Epithelial cell of proximal tubule (primary cell): ENCODE results near the gene GSK3B. TPM values are rescaled to one million over a fixed set of nuclear protein-coding genes. Genes with fewer than 3 reads are reported as not detected.

Source experiments
- DNase-seq: peaks from one replicate; pipeline ENCODE4 v3.0.0-alpha.2; 2011; ENCODE audit warnings: low read depth
- H3K4me3 ChIP-seq: 2 replicates; pipeline ENCODE4 v1.5.1; 2011; ENCODE audit warnings: low read depth, mild to moderate bottlenecking, low read length
- CTCF ChIP-seq: conservative IDR thresholded peaks from 2 replicates; pipeline ENCODE4 v1.5.1; 2012; ENCODE audit warnings: low read depth, mild to moderate bottlenecking, low read length
- total RNA-seq: library from RNA; depleted of rRNA; stranded (reverse); fragments of >200 nt; gene quantifications from 2 replicates; pipeline ENCODE4 v1.2.3, GENCODE V29; 2015

Gene GSK3B
- total RNA-seq, 1 donor from 2014 or later: 31.7 TPM

GRCh38 chr3:119794401-119794800 is 299.8 kb downstream of the GSK3B start:
- no peak for TF ChIP-seq CTCF
- no peak for DNase-seq
- H3K4me3 ChIP-seq: no peak overlapping the region

DNA sequence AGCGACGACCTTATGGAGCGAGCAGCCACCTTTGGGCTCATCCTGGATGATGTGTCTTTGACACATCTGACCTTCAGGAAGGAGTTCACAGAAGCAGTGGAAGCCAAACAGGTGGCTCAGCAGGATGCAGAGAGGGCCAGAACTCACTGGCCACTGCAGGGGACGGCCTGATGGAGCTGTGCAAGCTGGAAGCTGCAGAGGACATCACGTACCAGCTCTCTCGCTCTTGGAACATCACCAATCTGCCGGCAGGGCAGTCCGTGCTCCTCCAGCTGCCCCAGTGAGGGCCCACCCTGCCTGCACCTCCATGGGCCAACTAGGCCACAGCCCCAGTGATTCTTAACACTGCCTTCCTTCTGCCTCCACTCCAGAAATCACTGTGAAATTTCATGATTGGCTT is 302.0 kb downstream of the GSK3B start:
- TF ChIP-seq CTCF: no peak
- DNase-seq: no peak
- H3K4me3 ChIP-seq: no peak overlapping the region

DNA sequence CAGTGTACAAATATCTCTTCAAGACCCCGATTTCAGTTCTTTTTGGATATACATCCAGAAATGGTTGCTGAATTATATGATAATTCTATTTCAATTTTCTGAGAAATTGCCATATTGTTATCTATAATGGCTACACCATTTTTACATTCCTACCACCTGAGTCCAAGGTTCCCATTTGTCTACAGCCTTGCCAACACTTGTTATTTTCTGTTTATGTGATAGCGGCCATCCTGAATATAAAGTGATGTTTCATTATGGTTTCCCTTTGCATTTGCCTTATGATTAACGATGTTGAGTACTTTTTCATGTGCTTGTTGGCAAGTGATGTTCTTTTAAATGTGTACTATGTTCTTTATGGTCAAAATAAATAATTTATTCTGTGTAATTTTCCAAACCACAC is 303.9 kb downstream of the GSK3B start:
- TF ChIP-seq CTCF: no peak
- no peak overlapping the region for H3K4me3 ChIP-seq
- DNase-seq: no peak

DNA sequence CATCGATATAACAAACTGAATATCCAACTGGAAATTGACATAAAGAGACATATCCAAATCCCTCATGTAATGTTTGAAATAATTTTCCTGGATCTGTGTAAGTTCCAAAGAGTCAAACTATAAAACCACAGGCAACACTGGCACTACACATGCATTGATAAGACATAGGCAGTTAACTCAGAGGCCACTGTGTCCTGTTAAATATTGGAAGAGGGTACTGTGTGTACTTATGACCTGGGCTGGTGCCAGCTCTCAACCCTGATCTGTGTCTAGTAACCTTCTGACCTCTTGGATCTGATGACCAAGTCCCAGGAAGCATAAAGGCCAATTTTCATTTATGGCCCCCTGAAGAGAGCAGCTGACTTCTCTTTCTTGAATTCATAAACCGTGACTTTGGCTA is 307.8 kb downstream of the GSK3B start:
- no peak for TF ChIP-seq CTCF

DNA sequence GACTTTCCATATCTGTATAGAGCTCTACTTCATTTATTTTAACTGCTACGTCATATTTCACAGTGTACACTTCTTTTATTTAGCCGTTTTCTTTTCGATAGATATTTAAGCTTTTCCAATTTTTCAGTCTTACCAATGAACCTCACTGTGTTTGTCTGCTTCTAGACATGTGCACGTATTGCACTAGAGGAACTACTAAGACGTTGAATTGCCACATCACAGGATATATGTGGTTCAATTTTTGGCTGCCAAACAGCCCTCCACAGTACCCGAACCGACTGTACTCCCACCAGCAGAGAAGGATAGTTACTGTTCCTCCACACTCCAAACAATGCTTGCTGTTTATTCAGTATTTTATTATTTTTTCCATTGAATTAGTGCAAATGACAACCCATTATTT is 310.4 kb downstream of the GSK3B start:
- TF ChIP-seq CTCF: no peak
- H3K4me3 ChIP-seq: no peak overlapping the region
- DNase-seq: no peak

More for the DNA sequence above, 307.8 kb downstream of the GSK3B start:
- H3K4me3 ChIP-seq: no peak overlapping the region
- no peak for DNase-seq

DNA sequence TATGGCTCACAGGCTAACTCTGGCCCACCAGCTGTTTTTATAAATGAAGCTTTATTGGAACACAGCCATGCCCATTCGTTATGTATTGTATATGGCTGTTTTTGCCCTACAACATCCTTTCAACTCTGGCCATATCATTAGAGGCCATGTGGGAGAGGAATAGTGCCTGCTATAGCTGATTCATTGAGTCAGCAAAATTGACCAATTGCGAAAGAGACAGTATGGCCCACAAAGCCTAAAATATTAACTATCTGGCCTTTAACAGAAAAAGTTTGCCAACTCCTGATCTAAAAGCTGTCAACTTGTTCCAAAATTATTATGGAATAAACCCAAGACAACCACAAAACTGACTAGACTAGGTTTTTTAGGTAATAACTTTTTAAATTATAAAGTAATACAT is 311.0 kb downstream of the GSK3B start:
- H3K4me3 ChIP-seq: no peak overlapping the region
- no peak for TF ChIP-seq CTCF
- DNase-seq: no peak

- H3K4me3 ChIP-seq: no peak overlapping the region
- DNase-seq: no peak
- no peak for TF ChIP-seq CTCF
These were observed 311.8 kb downstream of the GSK3B start for GRCh38 chr3:119782460-119782859.
